HEK293T (cell line): ENCODE results near the gene PTPRM.

ENCODE experiments used
- ARNT ChIP-seq: fragments of 450-650 bp; IDR thresholded peaks from 2 replicates; pipeline ENCODE4 v1.6.1; 2017; ENCODE audit warnings: mild to moderate bottlenecking
- CTBP1 ChIP-seq: fragments of 450-650 bp; IDR thresholded peaks from 2 replicates; pipeline ENCODE4 v1.6.1; 2016; ENCODE audit warnings: borderline replicate concordance
- ELF4 ChIP-seq: fragments of 450-650 bp; IDR thresholded peaks from 2 replicates; pipeline ENCODE4 v1.6.1; 2017; ENCODE audit warnings: antibody characterized with exemption
- FOXA1 ChIP-seq: fragments of 450-650 bp; IDR thresholded peaks from 2 replicates; pipeline ENCODE4 v1.6.1; 2016; ENCODE audit warnings: mild to moderate bottlenecking
- HDGF ChIP-seq: fragments of 450-650 bp; IDR thresholded peaks from 2 replicates; pipeline ENCODE4 v1.6.1; 2017; ENCODE audit warnings: antibody characterized with exemption, borderline replicate concordance

GRCh38 chr18:8073167-8073566 lies 506.1 kb downstream of the PTPRM start:
- TF ChIP-seq FOXA1, result no peak
- TF ChIP-seq HDGF, result no peak
- no peak for TF ChIP-seq ARNT
- TF ChIP-seq CTBP1, result no peak
- no peak for TF ChIP-seq ELF4
